Stomach smooth muscle (tissue), 2 donors: ENCODE results near the gene KLHL22.
A peak's percentile ranks its signal among the peaks of the same experiment; 100 is the strongest.

Experiments used
- H3K27ac ChIP-seq: one replicate; pipeline ENCODE4 v1.7.0; 2013; ENCODE audit warnings: mild to moderate bottlenecking, low read length, inconsistent platforms
- H3K27me3 ChIP-seq, 2 donors: one replicate each; pipeline ENCODE4 v1.7.0; 2013; ENCODE audit warnings: low read length in 2 of 2; ENCODE audit not compliant: insufficient read depth in 2 of 2, control insufficient read depth in 1 of 2
- H3K36me3 ChIP-seq, 2 donors: one replicate each; pipeline ENCODE4 v1.7.0; 2013; ENCODE audit warnings: low read length in 2 of 2; ENCODE audit not compliant: control insufficient read depth in 2 of 2, insufficient read depth in 2 of 2
- H3K4me1 ChIP-seq: one replicate; pipeline ENCODE4 v1.7.0; 2013; ENCODE audit warnings: low read length; ENCODE audit not compliant: control insufficient read depth, insufficient read depth
- H3K4me3 ChIP-seq, 2 donors: one replicate each; pipeline ENCODE4 v1.7.0; 2013; ENCODE audit warnings: low read length in 2 of 2
- H3K9ac ChIP-seq, 2 donors: one replicate each; pipeline ENCODE4 v1.7.0; 2013; ENCODE audit warnings: low read length in 2 of 2, mild to moderate bottlenecking in 1 of 2
- H3K9me3 ChIP-seq, 2 donors: one replicate each; pipeline ENCODE4 v1.7.0; 2013; ENCODE audit warnings: low read length in 2 of 2; ENCODE audit not compliant: control insufficient read depth in 2 of 2
- donor health status: healthy.
- donor health status: Pancreatic carcinoma.

Gene KLHL22

DNA sequence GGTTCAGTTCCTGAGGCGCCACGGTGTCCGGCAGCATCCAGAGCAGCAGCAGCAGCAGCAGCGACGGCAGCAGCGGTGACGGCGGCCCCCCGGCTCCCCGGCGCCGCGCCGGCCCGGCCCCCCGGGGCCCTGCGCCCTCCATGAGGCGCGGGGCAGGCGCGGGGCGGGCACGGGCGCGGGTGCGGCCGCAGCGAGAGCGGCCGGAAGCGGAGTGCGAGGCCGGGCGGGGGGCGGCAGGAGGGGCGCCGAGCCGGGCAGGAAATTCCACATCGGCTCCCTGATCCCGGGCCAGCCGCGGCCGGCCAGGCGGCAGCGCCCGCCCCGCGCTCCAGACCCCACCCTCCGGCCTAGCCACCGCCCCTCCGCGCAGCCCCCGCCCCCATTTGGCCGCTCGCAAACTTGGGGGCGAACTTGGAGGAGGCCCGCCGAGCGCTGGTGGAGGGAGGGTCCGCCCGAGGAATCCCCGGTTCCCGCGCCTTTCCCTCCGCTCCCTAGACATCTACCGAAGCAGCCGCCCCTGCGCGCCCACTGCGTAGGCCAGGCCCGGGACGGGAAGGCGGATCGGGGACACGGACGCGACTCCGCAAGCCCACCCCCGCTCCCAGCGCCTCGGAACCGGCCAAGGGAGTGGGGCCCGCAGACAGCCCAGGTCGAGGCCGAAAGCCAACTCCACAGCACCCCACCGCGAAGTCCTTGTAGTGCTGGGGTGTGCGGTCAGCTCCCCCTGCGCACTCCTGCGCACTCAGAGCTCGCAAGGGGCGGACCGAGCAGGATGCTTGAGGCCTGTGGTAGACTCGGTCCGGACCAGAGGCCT is 57.8 kb downstream of the KLHL22 start, which contains the start of gene SCARF2:
TSS of gene SCARF2 (minus strand) at position 213 of the 814 bp plus-strand sequence. CDS start at position 142, 71 bp downstream.
- peaks cover 42% of the 10 kb centered on the region for H3K4me1 ChIP-seq
- peak within 1 kb of the TSS; percentile 81 for H3K27ac ChIP-seq
- H3K36me3 ChIP-seq, result peaks cover 7 to 8% of the 10 kb centered on the region in 2 donors
- peak within 1 kb of the TSS; percentile 86 for H3K4me3 ChIP-seq
- no peaks in the 10 kb centered on the region for H3K9me3 ChIP-seq
- H3K27me3 ChIP-seq, result no peaks in the 10 kb centered on the region
- peak within 1 kb of the TSS; percentile 81 to 89 for H3K9ac ChIP-seq

- H3K27ac ChIP-seq, result peak overlapping the region; percentile 58
- peak overlapping the region; percentile 86 for H3K4me3 ChIP-seq
- H3K36me3 ChIP-seq, result no peaks in the 10 kb centered on the region
- peaks cover 42% of the 10 kb centered on the region for H3K4me1 ChIP-seq
- H3K9me3 ChIP-seq, result no peaks in the 10 kb centered on the region
- H3K9ac ChIP-seq, result peak overlapping the region; percentile 57 to 75
- H3K27me3 ChIP-seq, result peaks cover 0 to under 1% of the 10 kb centered on the region in 2 donors
These were observed 58.6 kb downstream of the KLHL22 start for GRCh38 chr22:20436768-20437612.

GRCh38 chr22:20436307-20436767 is 59.3 kb downstream of the KLHL22 start:
- H3K4me3 ChIP-seq, result peak overlapping the region; percentile 86
- H3K9ac ChIP-seq, result peak overlapping the region; percentile 42 to 55
- no peaks in the 10 kb centered on the region for H3K9me3 ChIP-seq
- H3K27me3 ChIP-seq, result peaks cover 0 to 3% of the 10 kb centered on the region in 2 donors
- H3K27ac ChIP-seq, result no peak overlapping the region
- H3K36me3 ChIP-seq, result no peaks in the 10 kb centered on the region
- peaks cover 46% of the 10 kb centered on the region for H3K4me1 ChIP-seq

DNA sequence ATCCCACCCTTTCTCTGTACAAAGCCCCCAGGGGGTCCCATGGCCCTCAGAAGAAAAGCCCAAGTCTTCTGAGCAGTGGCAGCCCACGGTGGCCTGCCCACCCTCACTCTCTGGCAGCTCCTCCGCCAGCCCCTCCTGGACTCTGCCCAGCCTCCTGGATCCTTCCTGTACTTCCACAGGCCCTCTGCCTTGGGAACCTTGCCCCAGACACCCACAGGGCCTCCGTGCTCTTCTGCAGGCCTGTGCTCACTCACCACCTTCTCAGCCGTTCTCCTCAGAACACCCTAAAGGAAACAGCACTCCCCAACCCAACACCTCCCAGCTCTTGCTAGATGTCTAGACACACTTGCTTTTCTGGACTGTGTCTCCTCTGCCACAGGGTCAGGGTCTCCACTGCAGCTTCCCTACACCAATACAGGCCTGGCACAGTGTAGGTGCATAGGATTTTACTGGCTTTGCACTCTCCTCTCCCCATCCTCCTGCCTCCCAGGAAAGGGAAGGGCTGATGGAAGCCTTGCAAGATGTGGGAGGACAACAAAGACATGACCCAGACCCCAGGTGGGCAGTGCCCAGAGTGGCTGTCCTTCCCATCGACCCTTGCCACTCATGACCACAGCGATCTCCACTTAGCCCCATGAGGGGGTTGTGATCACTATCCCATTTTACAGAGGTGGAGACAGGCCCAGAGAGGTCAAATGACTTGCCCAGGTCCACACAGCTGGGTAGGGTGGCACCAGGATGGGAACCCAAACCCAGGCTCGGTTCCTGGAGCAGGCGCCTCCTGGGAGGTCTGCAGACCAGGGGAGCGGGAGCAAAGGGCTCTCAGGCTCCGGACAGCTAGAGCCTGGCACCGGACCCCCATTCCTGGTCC is 59.9 kb downstream of the KLHL22 start:
- no peaks in the 10 kb centered on the region for H3K9me3 ChIP-seq
- H3K4me1 ChIP-seq, result peaks cover 53% of the 10 kb centered on the region
- peaks cover 0 to 3% of the 10 kb centered on the region in 2 donors for H3K27me3 ChIP-seq
- peak overlapping the region; percentile 57 to 86 for H3K4me3 ChIP-seq
- no peak overlapping the region for H3K27ac ChIP-seq
- H3K9ac ChIP-seq, result peak overlapping the region; percentile 42 to 58
- H3K36me3 ChIP-seq, result no peaks in the 10 kb centered on the region

GRCh38 chr22:20434773-20435172 is 60.8 kb downstream of the KLHL22 start:
- no peaks in the 10 kb centered on the region for H3K9me3 ChIP-seq
- no peak overlapping the region for H3K9ac ChIP-seq
- no peaks in the 10 kb centered on the region for H3K36me3 ChIP-seq
- H3K4me3 ChIP-seq, result no peak overlapping the region
- H3K27ac ChIP-seq, result no peak overlapping the region
- H3K27me3 ChIP-seq, result peaks cover 0 to 3% of the 10 kb centered on the region in 2 donors
- H3K4me1 ChIP-seq, result peaks cover 59% of the 10 kb centered on the region

DNA sequence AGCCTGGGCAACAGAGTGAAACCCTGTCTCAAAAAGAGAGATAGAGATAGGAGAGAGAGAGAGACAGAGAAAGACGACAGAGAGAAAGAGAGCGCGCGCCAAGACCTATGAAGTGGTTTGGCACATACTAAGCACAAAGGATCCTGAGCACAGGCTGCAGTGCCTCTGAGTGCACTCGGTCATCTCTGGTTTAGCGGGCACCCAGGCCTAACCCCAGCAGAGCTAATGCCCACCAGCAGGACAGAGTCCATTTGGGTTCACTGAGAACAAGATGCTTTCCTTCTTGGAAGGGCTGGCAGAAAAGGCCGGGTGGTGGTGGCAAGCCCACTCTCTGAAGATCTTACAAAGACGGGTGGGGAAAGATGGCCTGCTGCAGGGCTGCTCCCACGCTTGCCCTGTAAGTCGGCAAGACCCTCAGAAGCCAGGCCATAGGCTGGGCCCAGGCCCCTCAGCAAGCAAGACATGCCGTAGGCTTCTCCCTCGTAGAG is 61.3 kb downstream of the KLHL22 start:
- H3K36me3 ChIP-seq, result peaks cover 0 to 3% of the 10 kb centered on the region in 2 donors
- no peaks in the 10 kb centered on the region for H3K9me3 ChIP-seq
- no peak overlapping the region for H3K4me3 ChIP-seq
- peaks cover 0 to 3% of the 10 kb centered on the region in 2 donors for H3K27me3 ChIP-seq
- peaks cover 59% of the 10 kb centered on the region for H3K4me1 ChIP-seq
- H3K27ac ChIP-seq, result no peak overlapping the region
- H3K9ac ChIP-seq, result no peak overlapping the region

- Histone ChIP-seq H3K36me3 (peaks cover 0 to 4% of the 10 kb centered on the region in 2 donors), H3K4me3 (no peak overlapping the region), H3K27ac (no peak overlapping the region), H3K9ac (no peak overlapping the region), H3K9me3 (no peaks in the 10 kb centered on the region), H3K27me3 (peaks cover 0 to 3% of the 10 kb centered on the region in 2 donors), H3K4me1 (peaks cover 55% of the 10 kb centered on the region)
These were observed 61.8 kb downstream of the KLHL22 start for GRCh38 chr22:20433686-20434241.

GRCh38 chr22:20433191-20433590 is 62.4 kb downstream of the KLHL22 start:
- Histone ChIP-seq H3K4me1 (peaks cover 50% of the 10 kb centered on the region), H3K36me3 (peaks cover 0 to 5% of the 10 kb centered on the region in 2 donors), H3K27ac (no peak overlapping the region), H3K27me3 (peaks cover 0 to 3% of the 10 kb centered on the region in 2 donors), H3K4me3 (no peak overlapping the region), H3K9ac (no peak overlapping the region), H3K9me3 (no peaks in the 10 kb centered on the region)

- Histone ChIP-seq H3K27ac (no peak overlapping the region), H3K9ac (no peak overlapping the region), H3K4me3 (no peak overlapping the region), H3K9me3 (no peaks in the 10 kb centered on the region), H3K36me3 (peaks cover 0 to 8% of the 10 kb centered on the region in 2 donors), H3K4me1 (peaks cover 47% of the 10 kb centered on the region), H3K27me3 (peaks cover 0 to 3% of the 10 kb centered on the region in 2 donors)
These were observed 63.3 kb downstream of the KLHL22 start for GRCh38 chr22:20432244-20432686.
